NCI-H2029 (cell line): ENCODE measurements around the gene LAMA2.

Experiments
- DNase-seq: peaks from one replicate; lab custom pipeline; 2025; lab: John Stamatoyannopoulos, UW

The LAMA2 gene

GRCh38 chr6:129495652-129496051, 612.7 kb downstream of the LAMA2 start:
- DNase-seq, result no peak

- no peak for DNase-seq
Observed at GRCh38 chr6:129497481-129498441, 614.8 kb downstream of the LAMA2 start.

- DNase-seq, result no peak
Observed at GRCh38 chr6:129498541-129498940, 615.6 kb downstream of the LAMA2 start.

DNA sequence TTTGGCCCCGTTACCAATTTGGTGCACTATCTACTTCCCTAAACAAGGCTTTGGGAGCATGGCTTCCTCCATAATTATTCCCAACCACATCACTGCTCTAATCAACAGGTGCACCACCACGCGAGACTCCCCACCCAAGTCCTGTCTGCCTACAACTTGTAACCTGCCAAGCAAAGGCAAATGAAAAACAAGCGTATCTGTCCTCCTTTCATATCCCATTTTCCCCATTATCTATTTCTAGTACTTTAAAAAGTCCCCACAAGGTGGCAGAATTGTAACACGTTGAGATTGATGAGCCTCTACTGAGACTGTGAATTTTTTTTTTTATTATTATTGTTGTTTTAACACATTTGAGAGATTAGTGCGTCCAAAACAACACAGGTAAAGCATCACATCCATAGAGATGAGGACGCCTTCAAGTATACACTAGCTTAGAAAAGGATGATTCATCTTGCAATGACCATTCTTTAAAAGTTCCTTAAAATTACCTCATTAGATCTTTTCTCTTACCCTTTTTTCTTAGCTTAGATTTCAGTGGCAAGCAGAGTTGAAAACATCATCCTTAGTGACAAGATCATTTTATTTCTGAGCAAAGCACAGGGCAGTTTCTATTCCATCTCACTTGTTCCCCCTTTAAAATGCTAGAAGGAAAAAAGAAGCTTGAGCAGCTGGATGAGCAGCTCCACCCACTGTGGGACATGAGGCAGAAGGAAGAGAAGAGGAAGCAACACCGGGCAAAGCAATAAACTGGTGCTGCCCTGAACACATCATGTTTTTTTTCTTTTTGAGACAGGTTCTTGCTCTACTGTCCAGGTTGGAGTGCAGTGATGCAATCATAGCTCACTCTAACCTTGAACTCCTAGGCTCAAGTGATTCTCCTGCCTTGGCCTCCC, 616.3 kb downstream of the LAMA2 start:
- no peak for DNase-seq

DNA sequence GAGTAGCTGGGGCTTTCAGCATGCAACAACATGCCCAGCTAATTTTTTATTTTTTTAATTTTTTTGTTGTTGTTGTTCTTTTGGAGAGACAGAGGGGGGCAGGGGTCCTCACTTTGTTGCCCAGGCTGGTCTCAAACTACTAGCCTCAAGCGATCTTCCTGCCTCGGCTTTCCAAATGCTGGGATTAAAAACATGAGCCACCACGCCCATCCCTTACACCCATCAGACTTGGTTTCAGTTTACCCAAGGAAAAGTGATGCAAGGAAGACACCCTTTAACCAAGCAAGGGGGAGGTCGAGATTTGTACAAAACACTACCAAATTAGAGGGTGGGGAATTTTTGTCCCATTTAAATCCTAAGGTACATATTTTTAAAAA, 616.9 kb downstream of the LAMA2 start:
- no peak for DNase-seq

GRCh38 chr6:129500958-129501739, 618.2 kb downstream of the LAMA2 start:
- no peak for DNase-seq

DNA sequence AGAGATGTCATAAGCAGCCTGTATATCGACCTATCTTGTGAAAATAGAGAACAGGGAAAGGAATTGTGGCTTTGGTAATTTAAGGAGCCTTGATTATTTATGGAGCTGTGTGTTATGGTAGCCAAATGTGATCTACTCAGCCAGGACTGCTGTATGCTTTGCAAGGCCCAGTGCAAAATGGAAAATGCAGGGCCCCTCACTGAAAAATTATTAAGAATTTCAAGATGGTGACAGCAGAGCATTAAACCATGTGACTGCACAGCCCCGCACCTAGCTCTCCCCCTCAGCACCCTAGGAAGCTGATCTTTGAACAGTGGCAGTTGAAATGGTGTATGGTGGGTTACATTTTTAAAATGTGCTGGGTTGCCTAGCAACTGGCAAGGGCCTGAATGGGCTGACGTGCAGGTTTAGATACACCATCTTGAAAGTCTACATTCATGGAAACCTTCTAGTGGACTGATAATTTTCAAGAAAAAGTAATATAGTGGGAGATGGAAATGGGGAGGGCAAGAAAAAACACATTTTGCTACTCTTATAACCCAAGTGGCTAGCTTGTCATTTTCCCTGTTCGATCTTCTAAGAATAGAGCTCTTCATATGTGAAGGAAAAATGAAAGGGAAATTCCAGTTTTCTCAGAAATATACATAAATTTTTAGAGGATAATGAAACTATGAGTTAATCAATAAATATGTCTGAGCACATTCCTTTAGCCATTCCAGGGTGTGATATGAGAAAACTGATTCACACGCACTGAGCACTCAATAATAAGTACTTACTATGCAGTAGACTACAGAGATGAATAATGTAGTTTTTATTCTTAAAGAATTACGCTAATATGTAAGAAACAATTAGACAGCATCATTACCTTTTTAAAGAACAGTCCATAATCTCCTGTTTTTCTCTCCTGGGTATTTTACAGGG, 619.1 kb downstream of the LAMA2 start:
- DNase-seq, result no peak

DNA sequence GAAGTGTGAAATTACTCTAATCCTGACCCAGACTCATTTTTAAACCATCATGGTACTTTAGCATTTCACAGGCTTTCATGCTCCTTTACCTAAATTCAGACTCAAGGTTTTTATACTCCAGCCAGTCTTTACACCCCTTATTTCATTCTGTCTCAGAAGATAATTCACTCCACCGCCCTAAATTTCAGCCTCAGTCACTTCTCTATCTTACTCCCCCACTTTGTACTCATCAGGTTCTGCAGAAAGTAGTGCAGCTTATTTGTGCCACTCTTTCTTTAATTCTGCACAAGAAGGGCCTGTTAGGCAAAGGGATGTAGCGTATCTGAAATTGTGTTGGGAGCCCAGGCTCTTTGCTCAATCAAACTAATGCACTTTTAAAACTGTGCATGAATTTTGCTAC, 621.5 kb downstream of the LAMA2 start:
- DNase-seq, result no peak

GRCh38 chr6:129507059-129507807, 624.3 kb downstream of the LAMA2 start:
- no peak for DNase-seq

DNA sequence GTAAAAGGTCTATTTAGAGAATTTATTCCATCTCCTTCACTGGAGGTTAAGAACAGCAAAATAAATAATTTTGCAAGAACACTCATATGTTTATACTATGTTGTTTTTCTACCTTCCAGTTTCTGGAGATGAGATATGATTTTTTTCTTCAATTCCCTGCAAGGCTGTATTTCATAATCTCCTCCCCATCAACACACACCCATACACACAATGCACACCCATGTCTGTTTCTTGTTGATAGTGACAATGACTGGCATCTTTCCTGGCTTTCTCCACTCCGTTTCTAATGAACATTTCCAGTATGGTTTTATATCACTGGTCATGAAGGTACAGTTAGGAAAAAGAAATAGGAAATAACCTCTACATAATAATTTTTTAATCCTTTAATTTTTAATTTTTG, 624.9 kb downstream of the LAMA2 start:
- no peak for DNase-seq

GRCh38 chr6:129508477-129509145, 625.7 kb downstream of the LAMA2 start:
- DNase-seq, result no peak

DNA sequence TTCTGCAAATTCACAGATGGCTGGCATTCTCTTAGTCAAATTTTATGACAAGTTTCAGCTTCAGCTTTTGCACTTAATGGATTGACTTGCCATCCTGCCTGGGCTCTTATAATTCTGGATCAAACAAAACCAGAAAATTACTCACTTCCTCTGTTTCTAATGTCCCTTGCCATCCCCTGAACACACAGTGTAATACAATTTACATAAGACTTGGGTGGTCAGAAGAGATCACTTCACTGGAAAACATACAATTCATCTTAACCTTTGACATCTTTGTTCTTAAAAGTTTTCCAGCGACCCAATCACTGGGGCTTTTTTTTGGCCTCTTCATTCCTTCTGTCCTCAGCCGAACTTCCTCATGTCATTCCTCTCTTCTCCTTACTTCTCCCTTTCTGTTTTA, 628.0 kb downstream of the LAMA2 start:
- DNase-seq, result no peak

DNA sequence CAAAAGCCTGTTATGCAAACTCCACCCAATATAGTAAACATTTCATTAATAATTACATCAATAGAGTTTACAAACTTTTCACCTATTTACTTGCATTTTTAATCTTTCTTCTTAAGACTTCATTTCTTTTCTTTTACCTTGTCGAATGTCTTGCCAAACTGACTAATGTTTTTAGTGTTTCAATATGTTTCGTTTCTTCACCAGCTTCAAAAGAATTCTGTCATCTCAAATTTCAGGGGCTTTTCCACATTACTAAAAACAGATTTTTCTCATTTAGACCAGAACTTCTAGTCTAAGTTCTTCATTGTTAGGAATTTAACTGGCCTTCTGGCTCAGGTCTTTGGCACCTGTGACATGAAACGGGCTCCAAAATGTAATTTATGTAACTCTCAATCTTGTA, 630.5 kb downstream of the LAMA2 start:
- no peak for DNase-seq

GRCh38 chr6:129515004-129515403, 632.1 kb downstream of the LAMA2 start:
- no peak for DNase-seq

- no peak for DNase-seq
Observed at GRCh38 chr6:129516005-129516404, 633.1 kb downstream of the LAMA2 start.

DNA sequence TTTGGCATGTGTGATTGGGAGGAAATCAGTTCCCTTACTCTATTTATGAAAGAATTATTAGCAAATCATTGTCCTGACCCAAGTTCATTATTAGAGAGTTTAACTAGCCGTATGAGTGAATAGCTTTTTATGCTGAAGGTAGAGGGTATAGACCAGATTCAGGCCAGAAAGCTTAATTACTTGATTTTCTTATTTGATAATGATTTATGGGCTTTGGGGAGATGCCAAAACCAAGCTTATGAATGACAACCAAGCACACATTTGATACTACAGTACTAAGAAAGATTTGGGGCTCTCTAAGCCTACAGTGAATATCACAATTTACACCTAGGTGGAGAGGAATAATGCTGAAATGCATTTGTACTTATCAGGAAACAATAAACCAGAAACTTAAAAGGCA, 633.8 kb downstream of the LAMA2 start:
- DNase-seq, result no peak

DNA sequence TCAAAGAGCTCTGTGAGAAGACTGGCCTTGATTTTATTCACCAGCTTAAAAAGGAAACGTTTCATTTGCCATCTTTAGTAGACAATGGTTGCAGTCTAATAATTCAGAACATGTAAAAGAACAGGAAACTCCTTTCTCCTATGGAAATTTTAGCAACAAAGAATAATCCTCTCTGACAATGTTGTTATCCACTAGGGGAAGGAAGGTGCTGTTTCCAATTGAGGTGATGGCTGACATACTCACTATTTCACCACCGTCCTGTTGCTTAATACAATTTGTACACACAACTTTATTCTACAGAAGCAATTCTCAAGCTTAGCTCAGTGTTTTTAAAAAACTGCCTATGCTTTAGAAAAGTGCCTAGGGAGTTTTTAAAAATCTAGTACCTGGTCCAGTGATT, 634.4 kb downstream of the LAMA2 start:
- DNase-seq, result no peak

DNA sequence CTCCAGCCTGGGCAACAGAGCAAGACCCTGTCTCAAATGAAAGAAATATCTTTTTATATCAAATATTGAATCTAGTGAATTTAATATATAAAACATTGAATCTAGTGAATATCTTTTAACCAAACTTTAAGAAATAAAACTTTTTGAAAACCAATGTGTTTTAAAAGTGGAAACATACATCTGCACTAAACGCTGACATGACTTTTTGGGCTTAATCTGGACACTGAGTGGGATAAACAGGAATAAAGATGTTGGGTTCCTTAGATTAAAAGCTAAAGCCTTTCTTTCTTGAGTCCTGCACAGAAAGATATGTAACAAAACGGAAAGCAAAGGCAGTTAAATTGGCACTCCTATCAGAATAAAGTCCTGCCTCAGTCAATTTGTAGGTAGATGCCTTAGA, 636.8 kb downstream of the LAMA2 start:
- no peak for DNase-seq

- no peak for DNase-seq
Observed at GRCh38 chr6:129521946-129522345, 639.0 kb downstream of the LAMA2 start.

DNA sequence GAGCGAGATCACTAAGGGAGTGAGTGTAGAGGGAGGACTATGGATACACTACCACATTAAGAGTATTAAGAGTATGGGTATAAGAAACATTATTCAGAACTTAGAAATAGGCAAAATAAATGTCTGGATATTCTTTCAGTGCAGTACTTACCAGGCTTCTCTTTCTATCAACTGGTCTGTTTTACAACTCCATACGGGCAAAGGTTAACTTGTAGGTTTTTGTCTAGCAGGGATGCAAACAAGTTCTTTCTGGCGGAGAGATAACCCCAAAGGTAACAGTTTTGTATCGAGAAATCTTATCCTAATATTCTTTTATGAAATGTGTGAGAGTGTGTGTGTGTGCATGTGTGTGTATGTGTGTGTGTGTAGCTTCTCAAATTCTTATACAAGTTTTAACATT, 640.9 kb downstream of the LAMA2 start:
- no peak for DNase-seq
